K562 (cell line): ENCODE data around the gene ODC1. TPM values are rescaled to one million over a fixed set of nuclear protein-coding genes. Genes with fewer than 3 reads are reported as not detected.

Experiments used
- ASH1L ChIP-seq: fragments of 450-650 bp; IDR thresholded peaks from 2 replicates; pipeline ENCODE4 v1.6.1; 2018; ENCODE audit warnings: borderline replicate concordance, mild to moderate bottlenecking, low read depth; ENCODE audit not compliant: partially characterized antibody
- BMI1 ChIP-seq: fragments of 150-350 bp; IDR thresholded peaks from 2 replicates; pipeline ENCODE4 v1.6.1; 2014; ENCODE audit warnings: low read length
- DPF2 ChIP-seq: fragments of 450-650 bp; IDR thresholded peaks from 2 replicates; pipeline ENCODE4 v1.6.1; 2016
- KDM5B ChIP-seq: fragments of 200-600 bp; sonication (generic); IDR thresholded peaks from 2 replicates; pipeline ENCODE4 v1.6.1; 2012; ENCODE audit warnings: low read depth, mild to moderate bottlenecking, moderate library complexity, low read length, control low read depth, inconsistent platforms; ENCODE audit not compliant: insufficient replicate concordance
- MAFK ChIP-seq: IDR thresholded peaks from 2 replicates; pipeline ENCODE4 v1.6.1; 2011; ENCODE audit warnings: low read length, improper control_type of control experiment
- MYC ChIP-seq, 2 experiments: fragments of 250-450 bp in 1 of 2; sonication (Bioruptor Pico) in 1 of 2; IDR thresholded peaks; 2 replicates each; pipeline versions ENCODE4 v1.5.1 to v1.6.1; 2012 to 2021; ENCODE audit warnings: low read depth in 2 of 2, borderline replicate concordance in 1 of 2, improper control_type of control experiment in 1 of 2, low read length in 1 of 2, mild to moderate bottlenecking in 1 of 2, moderate library complexity in 1 of 2
- NFIC ChIP-seq: fragments of 450-650 bp; IDR thresholded peaks from 2 replicates; pipeline ENCODE4 v1.6.1; 2017; ENCODE audit warnings: mild to moderate bottlenecking, inconsistent platforms
- REST ChIP-seq, 2 experiments: fragments of 450-650 bp; formaldehyde crosslinking in 1 of 2; IDR thresholded peaks; 2 replicates each; pipeline versions ENCODE4 v1.4.0 to v1.6.1; 2014 to 2020; ENCODE audit warnings: mild to moderate bottlenecking in 2 of 2, borderline replicate concordance in 1 of 2, low read depth in 1 of 2
- SMARCE1 ChIP-seq: fragments of 450-650 bp; IDR thresholded peaks from 2 replicates; pipeline ENCODE4 v1.7.1; 2016; ENCODE audit warnings: mild to moderate bottlenecking
- SRF ChIP-seq, 2 experiments: fragments of 250-450, 450-650 bp in 1 of 2; sonication (Bioruptor Pico) in 1 of 2; sonication (generic) in 1 of 2; formaldehyde crosslinking; IDR thresholded peaks; 2 replicates each; pipeline versions ENCODE4 v1.5.0 to v1.5.1; 2020 to 2022; ENCODE audit warnings: mild to moderate bottlenecking in 1 of 2, missing genetic modification reagents in 1 of 2
- XRCC5 ChIP-seq: fragments of 200-400 bp; formaldehyde crosslinking; IDR thresholded peaks from 2 replicates; pipeline ENCODE4 v1.6.1; 2017; ENCODE audit warnings: low read depth, mild to moderate bottlenecking, low read length
- ZNF133 ChIP-seq: fragments of 250-450 bp; sonication (Bioruptor Pico); IDR thresholded peaks from 2 replicates; pipeline ENCODE4 v1.4.0; 2020; ENCODE audit warnings: mild to moderate bottlenecking
- ZNF232 ChIP-seq: sonication (generic); formaldehyde crosslinking; IDR thresholded peaks from 2 replicates; pipeline ENCODE4 v1.8.0; 2022; ENCODE audit warnings: mild to moderate bottlenecking, missing genetic modification reagents
- ZNF830 ChIP-seq: fragments of 250-450 bp; sonication (Bioruptor Pico); IDR thresholded peaks from 2 replicates; pipeline ENCODE4 v1.5.0; 2021; ENCODE audit warnings: mild to moderate bottlenecking
- polyA plus RNA-seq, 8 experiments: library from polyadenylated mRNA; depleted of rRNA in 4 of 8; stranded (reverse) in 5 of 8; unstranded in 3 of 8; fragments of >200 nt; fragmentation: Nextera tagmentation in 2 of 8; fragmentation: Illumina TruSeq in 1 of 8; extraction: Ambion mirVana in 2 of 8; extraction: Trizol in 1 of 8; gene quantifications; 2 replicates each; pipeline versions ENCODE4 v1.2.1 to v1.2.3, GENCODE V29; 2011 to 2014; ENCODE audit warnings: inconsistent platforms in 1 of 8, missing spikeins in 1 of 8
- total RNA-seq, 7 experiments: library from RNA; depleted of rRNA in 6 of 7; stranded (reverse); fragments of >200 nt in 6 of 7; fragmentation: Illumina TruSeq in 2 of 7; extraction: Trizol in 2 of 7; gene quantifications; 2 replicates each; pipeline versions ENCODE4 v1.2.1 to v1.2.3, GENCODE V29; 2011 to 2021; ENCODE audit warnings: low replicate concordance in 1 of 7
- TF ChIP-seq, protein P1 (sequence below): sonication (generic); formaldehyde crosslinking; IDR thresholded peaks from 2 replicates; pipeline ENCODE4 v1.8.0; 2022; ENCODE audit warnings: mild to moderate bottlenecking, missing genetic modification reagents
- TF ChIP-seq, protein P2 (sequence below): fragments of 450-650 bp; IDR thresholded peaks from 2 replicates; pipeline ENCODE4 v1.6.1; 2016; ENCODE audit warnings: antibody characterized with exemption

The ODC1 gene
- total and polyA plus RNA-seq, 9 of the 15 experiments (the other 6 are each of a cell fraction or from before 2014, with no cell fraction given), result 142 to 563 (median 457) TPM

- TF ChIP-seq ZNF133 (CRISPR knock-in tag) (no peak), ZNF830 (no peak), REST (IDR thresholded peaks at IDR 0.05; ENCODE audit: borderline replicate concordance) (peak; percentile 15; the same call in 1 of the 2 replicates), REST (CRISPR knock-in tag; IDR thresholded peaks at IDR 0.05; ENCODE audit: low read depth) (no peak), SRF (CRISPR knock-in tag; IDR thresholded peaks at IDR 0.05) (peak in 1 of 2 experiments; percentile 68; a peak in 2 of 4 replicates), XRCC5 (no peak), DPF2 (peak; percentile 77), MYC (IDR thresholded peaks at IDR 0.05; ENCODE audit: low read depth, low read length) (peak; percentile 51; the same call in 1 of the 2 replicates), MYC (CRISPR knock-in tag; IDR thresholded peaks at IDR 0.05; ENCODE audit: borderline replicate concordance, low read depth) (no peak), NFIC (peak; percentile 67), ASH1L (no peak), KDM5B (no peak), BMI1 (no peak), ZNF232 (CRISPR knock-in tag) (no peak), SMARCE1 (0 out of 2 replicates have a peak, but pooled peaks have one; percentile 7), MAFK (peak; percentile 80)
- TF ChIP-seq, protein P1, sequence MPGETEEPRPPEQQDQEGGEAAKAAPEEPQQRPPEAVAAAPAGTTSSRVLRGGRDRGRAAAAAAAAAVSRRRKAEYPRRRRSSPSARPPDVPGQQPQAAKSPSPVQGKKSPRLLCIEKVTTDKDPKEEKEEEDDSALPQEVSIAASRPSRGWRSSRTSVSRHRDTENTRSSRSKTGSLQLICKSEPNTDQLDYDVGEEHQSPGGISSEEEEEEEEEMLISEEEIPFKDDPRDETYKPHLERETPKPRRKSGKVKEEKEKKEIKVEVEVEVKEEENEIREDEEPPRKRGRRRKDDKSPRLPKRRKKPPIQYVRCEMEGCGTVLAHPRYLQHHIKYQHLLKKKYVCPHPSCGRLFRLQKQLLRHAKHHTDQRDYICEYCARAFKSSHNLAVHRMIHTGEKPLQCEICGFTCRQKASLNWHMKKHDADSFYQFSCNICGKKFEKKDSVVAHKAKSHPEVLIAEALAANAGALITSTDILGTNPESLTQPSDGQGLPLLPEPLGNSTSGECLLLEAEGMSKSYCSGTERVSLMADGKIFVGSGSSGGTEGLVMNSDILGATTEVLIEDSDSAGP, result no peak
- TF ChIP-seq, protein P2, sequence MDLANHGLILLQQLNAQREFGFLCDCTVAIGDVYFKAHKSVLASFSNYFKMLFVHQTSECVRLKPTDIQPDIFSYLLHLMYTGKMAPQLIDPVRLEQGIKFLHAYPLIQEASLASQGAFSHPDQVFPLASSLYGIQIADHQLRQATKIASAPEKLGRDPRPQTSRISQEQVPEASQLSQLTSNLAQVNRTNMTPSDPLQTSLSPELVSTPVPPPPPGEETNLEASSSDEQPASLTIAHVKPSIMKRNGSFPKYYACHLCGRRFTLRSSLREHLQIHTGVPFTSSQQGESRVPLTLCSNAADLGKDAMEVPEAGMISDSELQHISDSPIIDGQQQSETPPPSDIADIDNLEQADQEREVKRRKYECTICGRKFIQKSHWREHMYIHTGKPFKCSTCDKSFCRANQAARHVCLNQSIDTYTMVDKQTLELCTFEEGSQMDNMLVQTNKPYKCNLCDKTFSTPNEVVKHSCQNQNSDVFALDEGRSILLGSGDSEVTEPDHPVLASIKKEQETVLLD, result 0 out of 2 replicates have a peak, but pooled peaks have one; percentile 40
Observed at GRCh38 chr2:10407841-10408648, 40.1 kb downstream of the ODC1 start (continued).
